K562 (cell line): ENCODE measurements around the gene LTBR.

Experiments
- CTCF ChIP-seq, 3 experiments: IDR thresholded peaks in 2 of 3; conservative IDR thresholded peaks in 1 of 3; 2 replicates each; pipeline ENCODE4 v1.5.1; 2011 to 2012; ENCODE audit warnings: low read length in 3 of 3, mild to moderate bottlenecking in 3 of 3, control low read depth in 2 of 3, improper control_type of control experiment in 1 of 3, inconsistent platforms in 1 of 3, low read depth in 1 of 3, mixed read lengths in 1 of 3, moderate library complexity in 1 of 3; ENCODE audit not compliant: insufficient read depth in 2 of 3
- E2F8 ChIP-seq: fragments of 450-650 bp; IDR thresholded peaks from 2 replicates; pipeline ENCODE4 v1.7.1; 2018; ENCODE audit warnings: mild to moderate bottlenecking, low read depth; ENCODE audit not compliant: partially characterized antibody
- NRF1 ChIP-seq, 2 experiments: fragments of 450-650 bp; IDR thresholded peaks in 1 of 2; conservative IDR thresholded peaks in 1 of 2; 2 replicates each; pipeline ENCODE4 v1.6.1; 2014; ENCODE audit warnings: mild to moderate bottlenecking in 2 of 2
- PML ChIP-seq: IDR thresholded peaks from 2 replicates; pipeline ENCODE4 v1.6.1; 2012; ENCODE audit warnings: low read length, inconsistent platforms
- POLR2A ChIP-seq: fragments of 450-650 bp; conservative IDR thresholded peaks from 2 replicates; pipeline ENCODE4 v1.6.1; 2016
- REST ChIP-seq, 2 experiments: fragments of 450-650 bp; formaldehyde crosslinking in 1 of 2; IDR thresholded peaks; 2 replicates each; pipeline versions ENCODE4 v1.4.0 to v1.6.1; 2014 to 2020; ENCODE audit warnings: mild to moderate bottlenecking in 2 of 2, borderline replicate concordance in 1 of 2, low read depth in 1 of 2
- SMARCA5 ChIP-seq: fragments of 450-650 bp; IDR thresholded peaks from 2 replicates; pipeline ENCODE4 v1.6.1; 2016
- SP2 ChIP-seq: IDR thresholded peaks from 2 replicates; pipeline ENCODE4 v1.6.1; 2011; ENCODE audit warnings: mild to moderate bottlenecking, low read depth, low read length, moderate library complexity; ENCODE audit not compliant: poor library complexity, severe bottlenecking; ENCODE audit errors: extremely low read depth
- TGIF2 ChIP-seq: sonication (generic); formaldehyde crosslinking; IDR thresholded peaks from 2 replicates; pipeline ENCODE4 v1.8.1; 2022; ENCODE audit warnings: mild to moderate bottlenecking, missing genetic modification reagents, moderate library complexity
- ZFP30 ChIP-seq: fragments of 250-450 bp; sonication (Bioruptor Pico); IDR thresholded peaks from 2 replicates; pipeline ENCODE4 v1.8.0; 2022; ENCODE audit warnings: moderate library complexity, mild to moderate bottlenecking, inconsistent platforms, borderline replicate concordance

- TF ChIP-seq REST (IDR thresholded peaks at IDR 0.05; ENCODE audit: borderline replicate concordance): no peak
- no peak for TF ChIP-seq REST (CRISPR knock-in tag; IDR thresholded peaks at IDR 0.05; ENCODE audit: low read depth)
- TF ChIP-seq NRF1 (conservative IDR thresholded peaks at IDR 0.05 in 1 of 2, IDR thresholded peaks at IDR 0.05 in 1 of 2): no peak
- no peak for TF ChIP-seq E2F8
- TF ChIP-seq POLR2A: no peak
- no peak for TF ChIP-seq ZFP30
- no peak for TF ChIP-seq CTCF (IDR thresholded peaks at IDR 0.05 in 2 of 3, conservative IDR thresholded peaks at IDR 0.05 in 1 of 3; ENCODE audit: insufficient read depth in 2 of 3, low read depth in 1 of 3, low read length in 3 of 3)
- no peak for TF ChIP-seq SP2
- no peak for TF ChIP-seq TGIF2 (CRISPR knock-in tag)
- TF ChIP-seq SMARCA5: no peak
- no peak for TF ChIP-seq PML
Measured at GRCh38 chr12:6360578-6361490, 23.1 kb upstream of the LTBR start.
